CD4-positive, alpha-beta T cell treated with Interferon alpha-2 for 1 hour (primary cell): ENCODE data around the gene PGGT1B.

ENCODE experiments used
- DNase-seq, 2 donors: peaks; one replicate each; pipeline ENCODE4 v3.0.0-alpha.2; 2020 to 2022

PGGT1B gene

DNA sequence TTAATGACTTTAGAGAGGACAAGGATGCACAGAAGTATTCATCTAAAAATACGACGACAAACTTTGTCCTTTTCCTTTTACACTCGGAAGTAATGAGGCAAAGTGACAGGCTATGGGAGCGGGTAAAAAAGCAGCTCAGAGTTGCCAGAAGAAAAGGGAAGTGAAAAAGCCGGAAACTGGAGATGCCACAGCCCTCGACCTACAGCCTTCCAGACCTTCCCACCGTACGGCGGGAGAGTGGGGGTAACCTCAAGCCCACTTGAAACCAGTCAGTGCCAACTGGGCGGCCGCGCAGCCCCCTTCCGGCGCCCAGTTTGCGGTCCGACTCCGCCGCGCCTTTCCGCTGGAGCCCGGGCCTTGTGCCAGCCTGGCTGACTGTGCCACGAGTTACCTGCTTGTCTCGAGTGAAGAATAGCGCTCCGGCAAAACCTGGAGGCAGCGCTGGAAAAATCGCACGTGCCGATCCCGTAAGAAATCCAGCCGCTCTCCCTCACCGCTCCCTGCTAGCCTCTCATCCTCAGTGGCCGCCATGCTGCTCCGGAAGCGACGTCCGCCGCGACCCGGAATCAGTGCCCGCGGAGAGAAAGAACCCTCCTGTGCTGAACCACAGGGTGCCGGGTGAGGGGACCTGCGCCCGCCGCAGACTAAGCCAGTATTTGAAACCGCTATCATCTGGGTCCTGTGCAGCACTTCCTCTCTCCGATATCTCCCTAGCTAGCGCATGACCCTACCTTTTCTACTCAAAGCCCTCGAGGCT lies at the start of gene PGGT1B:
PGGT1B (minus strand) TSS at position 557 of the 757 bp plus-strand sequence; CDS start at position 531, 26 bp downstream.
- DNase-seq = peak; percentile 66 to 70

DNA sequence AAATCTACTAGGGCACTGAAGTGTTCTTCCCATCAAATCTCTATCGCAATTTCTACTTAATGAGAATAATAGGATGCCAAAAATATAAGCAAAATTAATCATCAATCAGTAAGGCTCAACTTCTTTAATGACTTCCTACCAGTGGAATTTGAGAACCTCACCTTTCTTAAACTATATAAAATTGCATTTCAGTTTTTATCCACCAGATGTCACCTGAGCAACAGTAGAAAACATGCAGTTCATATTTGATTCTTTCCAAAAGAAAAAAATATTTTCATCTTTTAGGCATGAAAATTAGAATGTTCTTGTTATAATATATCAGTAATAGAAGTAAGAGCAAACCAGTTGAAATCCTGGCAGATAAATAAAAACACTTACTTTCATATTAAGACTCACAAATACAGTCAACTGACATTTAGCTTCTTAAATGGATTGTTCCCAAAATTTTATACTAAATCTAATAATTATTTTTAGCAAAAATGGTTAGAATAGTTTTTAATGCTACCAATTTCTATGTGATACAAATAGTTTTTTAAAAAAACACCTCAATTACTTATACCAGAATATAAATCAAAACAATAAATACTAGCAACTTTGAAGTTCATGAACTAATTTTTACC lies 47.2 kb upstream of the PGGT1B start:
- DNase-seq = peak in 1 of 2 donors; percentile 60

DNA sequence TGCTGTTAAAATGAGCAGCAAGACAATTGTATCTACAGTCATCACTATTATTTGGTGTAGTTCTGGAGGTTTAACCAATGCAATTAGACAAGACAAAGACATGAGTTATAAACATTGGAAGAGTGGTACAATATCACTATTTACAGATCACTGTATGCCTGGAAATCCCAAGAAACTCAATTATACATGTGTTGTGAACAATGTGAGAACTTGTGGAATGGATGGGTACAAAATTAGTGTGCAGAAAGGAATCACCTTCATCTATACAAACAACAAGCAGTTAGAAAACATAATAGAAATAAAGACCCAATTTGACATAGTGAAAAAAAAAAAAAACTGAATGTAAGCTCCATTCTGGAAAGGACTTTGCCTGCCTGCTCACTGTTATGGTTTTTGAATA lies 46.1 kb upstream of the PGGT1B start:
- no peak for DNase-seq

DNA sequence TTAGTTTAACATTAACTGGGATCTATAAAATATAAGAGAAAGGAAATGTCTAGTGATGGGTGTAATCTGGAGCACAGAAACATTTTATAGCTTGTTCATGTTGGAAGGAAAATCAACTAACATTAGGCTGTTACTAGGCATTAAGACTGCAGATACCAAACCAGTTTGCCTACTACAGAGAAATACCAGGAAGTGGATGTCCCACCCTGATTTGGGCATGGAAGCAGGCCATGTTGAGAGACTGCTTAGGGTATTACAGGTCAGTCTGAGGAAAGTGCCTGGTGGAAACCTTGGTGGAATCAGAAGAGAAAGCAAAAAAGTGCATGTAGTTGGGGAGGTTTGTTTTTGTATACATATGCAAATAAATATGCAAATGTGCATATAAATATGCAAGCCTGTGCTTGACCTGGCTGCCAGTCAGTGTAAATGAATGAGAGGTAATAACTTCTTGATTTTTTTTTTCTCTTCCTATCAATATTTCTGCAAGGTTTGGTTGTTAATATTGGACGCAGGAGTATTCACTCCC lies 43.4 kb upstream of the PGGT1B start:
- no peak for DNase-seq

DNA sequence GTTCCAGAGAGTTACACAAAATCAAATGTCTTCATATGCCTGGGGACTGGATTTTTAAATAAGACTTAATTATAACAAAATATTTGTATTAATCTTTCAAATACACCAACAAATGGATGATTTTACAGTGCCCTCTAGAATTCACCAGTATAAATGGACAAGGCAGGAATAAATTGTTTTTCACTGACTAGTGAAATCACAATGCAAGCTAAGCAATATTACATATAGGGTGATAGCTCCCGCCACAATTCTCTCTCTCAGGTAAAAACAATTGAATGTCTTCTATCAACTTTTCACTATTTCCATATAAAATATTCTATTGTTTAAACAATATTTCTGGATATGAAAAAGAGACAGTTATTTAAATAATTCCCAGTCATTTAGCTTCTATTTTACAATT lies 41.8 kb upstream of the PGGT1B start:
- DNase-seq = no peak

DNA sequence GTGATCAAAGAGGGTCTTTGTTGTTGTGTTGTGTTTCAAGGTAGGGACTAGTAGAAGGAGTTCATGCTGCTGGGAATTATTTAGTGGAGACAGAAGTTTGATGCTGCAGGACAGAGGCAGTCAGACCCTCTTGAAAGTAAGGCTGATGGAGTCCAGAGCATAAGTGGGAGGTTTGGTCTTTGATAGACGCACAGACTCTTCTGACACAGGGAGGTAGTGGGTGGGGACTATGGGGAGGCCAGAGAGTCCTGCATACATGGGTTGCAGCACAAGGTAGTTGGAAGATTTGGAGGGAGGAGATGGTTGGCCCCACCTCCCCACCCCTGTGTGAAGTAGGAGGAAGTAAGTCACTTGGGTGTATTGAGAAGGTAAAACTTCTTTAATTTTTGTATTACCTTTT lies 36.1 kb upstream of the PGGT1B start:
- no peak for DNase-seq

DNA sequence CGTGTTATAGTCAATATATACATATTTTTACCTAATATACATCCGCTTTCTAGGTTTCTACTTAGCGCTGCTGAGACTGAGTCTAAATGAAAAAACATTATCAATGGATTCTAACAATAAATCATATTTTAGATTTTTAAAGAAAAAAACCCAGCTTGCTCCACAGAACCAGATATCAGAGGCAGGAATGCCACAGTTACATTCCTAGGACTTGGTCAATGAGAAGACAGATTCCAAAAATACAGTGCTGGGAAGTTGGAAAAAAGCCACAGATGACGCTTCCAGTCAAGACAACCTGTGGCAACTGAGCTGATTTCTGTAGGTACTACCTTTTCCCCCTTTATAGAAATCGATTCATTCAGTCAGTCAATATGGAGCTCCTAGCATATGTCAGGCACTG lies 34.4 kb upstream of the PGGT1B start:
- no peak for DNase-seq

DNA sequence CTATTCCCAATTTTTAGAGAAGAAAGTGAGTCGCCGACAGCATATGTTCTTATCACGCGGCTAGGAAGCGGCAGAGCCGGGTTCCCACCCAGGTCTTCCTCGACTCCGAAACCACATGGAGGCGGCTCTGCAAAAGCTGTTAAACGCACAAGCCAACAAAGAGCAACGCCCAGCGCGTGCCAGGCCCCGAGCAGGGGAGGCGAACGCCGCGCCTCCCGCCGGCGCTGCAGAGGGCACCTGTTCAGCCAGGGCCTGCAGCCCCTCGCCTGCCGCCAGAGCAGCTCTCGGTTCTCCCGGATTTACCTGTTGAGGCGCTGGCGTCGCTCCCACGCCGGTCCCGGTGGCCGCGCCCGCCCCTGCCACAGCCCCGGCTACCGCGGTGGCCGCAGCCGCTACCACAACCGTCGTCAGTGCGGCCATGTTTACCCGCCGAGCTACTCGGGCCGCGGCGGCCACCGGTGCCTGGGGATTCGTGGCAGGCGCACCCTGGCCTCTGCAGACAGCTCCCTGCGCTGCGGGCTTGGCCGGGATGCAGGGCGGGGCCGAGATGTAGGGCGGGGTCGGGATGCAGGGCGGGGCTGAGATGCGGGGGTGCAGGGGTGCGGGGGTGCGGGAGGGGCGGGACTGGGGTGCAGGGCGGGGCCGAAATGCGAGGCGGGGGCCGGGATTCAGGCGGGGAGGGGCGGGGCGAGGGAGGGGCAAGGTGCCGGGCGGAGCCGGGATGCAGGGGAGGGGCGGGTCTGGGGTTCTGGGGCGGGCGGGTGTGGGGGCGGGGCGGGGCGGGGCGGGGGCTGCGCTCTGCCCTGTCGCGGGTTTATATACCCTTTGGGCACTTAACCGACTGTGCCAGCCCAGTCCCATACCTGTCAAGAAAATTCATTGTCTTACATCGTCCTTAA lies 33.7 kb upstream of the PGGT1B start, which contains the start of gene CCDC112:
CCDC112 (minus strand) TSS at position 531 of the 899 bp plus-strand sequence; CDS start at position 420, 111 bp downstream.
- DNase-seq = peak; percentile 73 to 81

DNA sequence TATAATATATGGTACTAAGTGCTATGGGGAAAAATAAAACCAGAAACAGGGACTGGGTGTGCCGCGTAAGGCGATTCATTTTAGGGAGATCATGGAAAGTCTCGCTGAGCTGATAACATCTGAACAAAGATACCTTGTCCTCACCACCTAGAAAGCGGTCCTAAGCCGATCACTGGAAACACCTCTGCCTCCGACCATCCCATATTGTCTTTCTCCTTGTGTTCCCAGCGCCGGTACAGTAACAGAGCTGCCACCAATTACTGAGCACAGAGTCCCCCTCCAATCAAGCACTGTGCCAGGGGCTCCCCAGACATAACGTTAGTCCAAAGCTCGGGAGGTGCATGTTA lies 33.1 kb upstream of the PGGT1B start:
- no peak for DNase-seq

DNA sequence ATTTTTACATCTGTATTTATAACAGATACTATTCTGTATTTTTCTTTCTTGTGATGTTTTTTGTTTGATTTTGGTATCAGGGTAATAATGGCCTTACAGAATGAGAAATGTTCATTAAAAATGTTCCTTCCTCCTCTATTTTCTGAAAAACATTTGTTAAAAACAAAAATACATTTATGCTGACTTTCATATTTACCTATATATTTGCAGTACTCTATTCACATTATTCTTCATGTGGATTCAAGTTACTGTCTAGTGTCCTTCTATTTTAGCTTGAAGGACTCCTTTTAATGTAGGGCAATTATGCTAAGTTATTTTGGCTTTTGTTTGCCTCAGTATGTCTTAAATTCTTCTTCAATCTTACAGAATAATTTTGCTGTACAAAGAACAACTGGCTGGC lies 28.7 kb upstream of the PGGT1B start:
- DNase-seq = no peak

DNA sequence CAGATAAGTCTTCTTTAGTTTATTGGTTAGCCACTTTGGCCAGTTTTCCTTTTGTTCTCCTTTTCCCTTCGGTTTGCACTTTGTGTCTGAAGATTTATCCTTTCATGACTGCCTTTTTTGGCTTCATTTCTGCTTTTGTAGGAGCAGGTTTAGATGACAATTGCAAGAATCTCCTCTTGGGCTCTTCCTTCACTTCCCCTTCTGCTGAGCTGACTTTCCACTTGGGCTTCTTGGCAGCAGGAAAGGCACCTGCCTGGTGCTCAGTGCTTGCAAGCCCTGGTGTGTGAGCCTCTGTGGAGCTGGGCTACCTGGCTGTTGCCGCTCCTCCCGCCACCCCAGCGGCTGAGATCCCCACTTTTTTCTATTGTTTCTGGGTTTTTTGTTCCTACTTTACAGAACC lies 26.4 kb upstream of the PGGT1B start:
- no peak for DNase-seq

DNA sequence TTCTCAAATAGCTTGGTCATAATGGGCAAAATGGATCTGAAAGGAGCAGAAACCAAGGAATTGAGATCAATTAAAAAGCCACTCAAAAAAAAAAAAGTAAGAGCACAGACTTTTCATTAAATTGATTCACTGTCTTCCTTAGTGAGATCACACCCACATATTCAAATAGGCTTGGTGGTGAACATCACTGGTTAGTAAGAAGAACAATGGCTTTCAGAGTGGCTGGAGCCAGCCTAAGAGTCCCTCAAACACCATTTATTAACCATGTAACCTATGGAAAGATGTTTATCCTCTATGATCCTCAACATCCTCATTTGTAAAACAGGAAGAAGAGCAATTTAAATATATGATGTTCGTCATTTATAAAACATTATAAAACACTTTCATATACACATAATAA lies 21.3 kb upstream of the PGGT1B start:
- no peak for DNase-seq

DNA sequence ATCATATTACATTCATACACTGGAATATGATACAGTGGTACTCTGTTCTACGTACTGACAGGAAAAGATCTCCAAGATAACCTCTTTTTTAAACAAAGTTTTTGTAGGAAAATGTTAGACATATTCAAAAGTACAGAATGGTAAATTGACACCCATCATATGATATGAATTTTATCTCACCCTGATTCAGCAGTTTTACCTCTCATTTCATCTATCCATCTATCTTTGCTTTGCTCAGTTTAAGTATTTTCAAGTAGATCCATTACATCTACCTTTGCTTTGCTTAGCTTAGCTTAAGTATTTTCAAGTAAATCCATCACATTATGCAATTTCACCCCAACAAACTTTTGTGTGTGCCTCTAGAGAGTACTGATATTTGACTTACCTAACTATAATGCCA lies 19.5 kb upstream of the PGGT1B start:
- no peak for DNase-seq

DNA sequence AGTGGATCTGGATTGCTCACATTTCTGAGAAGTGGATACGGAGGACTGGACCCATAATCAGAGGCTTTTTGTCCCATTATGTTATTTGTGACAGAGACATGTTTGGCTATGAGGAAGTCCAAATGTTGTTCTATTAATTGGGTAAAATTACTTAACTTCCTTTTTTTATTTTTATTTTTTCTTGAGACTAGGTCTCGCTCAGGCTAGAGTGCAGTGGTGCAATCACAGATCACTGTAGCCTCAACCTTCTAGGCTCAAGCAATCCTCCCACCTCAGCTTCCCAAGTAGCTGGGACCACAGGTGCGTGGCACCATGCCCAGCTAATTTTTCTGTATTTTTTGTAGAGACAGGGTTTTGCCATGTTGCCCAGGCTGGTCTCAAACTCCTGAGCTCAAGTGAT lies 11.9 kb upstream of the PGGT1B start:
- no peak for DNase-seq

DNA sequence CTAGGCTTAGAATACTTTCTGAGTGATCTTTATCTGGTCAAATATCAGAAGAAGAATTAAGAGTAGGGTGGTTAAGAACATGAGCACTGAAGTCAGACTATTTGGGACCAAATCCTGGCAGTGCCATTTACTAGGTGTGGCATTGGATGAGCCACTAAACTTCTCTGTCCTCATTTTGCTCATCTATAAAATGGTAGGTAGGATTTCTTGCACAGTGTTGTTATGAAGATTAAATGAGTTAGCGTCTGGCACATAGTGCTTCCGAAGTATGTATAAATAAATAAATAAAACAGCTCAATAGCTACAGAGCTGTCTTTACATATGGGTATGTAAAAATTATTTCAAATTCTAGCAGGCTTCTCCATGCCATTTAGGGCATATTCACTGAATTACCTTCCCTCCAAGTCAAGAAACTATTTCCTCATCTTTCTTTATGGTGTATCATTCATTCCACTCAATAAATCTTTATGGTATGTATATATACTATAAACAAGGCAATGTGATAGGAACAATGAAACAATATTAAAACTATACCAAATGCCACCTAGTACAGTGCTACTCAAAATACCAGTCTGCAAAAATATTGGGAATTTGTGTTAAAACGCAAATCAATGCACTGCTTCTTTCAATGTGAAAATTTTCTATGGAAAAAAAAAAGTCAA lies 9.8 kb upstream of the PGGT1B start:
- no peak for DNase-seq

DNA sequence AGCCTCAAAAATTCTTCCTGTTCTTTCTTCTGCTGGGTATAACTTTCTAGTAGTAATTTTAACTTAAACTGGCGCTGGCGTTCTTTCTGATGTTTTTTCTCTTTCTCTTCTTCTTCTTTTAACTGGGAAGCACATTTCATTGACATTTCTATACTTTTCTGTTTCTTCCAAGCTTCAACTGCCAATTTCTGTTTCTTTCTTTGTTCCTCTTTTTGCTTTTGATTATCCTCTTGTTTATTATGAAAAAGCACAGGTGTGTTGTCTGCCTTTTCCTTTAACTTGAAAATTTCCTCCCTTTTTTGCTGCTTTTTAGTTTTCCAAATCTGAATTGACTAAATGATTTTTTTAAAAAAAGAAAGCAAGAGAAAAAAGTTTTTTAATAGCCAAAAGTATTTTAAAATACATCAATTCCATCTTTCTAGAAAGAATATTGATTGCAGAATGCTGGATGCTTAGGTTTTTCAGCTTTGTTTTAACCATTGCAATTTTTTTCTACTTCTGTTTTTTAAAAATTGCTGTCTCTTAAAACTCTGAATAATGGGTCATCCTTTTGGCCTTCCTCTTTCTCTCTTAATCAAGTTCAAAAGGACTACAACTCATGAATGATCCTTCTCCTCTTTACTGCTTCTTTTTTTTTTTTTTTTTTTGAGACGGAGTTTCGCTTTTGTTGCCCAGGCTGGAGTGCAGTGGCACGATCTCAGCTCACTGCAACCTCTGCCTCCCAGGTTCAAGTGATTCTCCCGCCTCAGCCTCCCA lies 8.8 kb upstream of the PGGT1B start:
- no peak for DNase-seq

DNA sequence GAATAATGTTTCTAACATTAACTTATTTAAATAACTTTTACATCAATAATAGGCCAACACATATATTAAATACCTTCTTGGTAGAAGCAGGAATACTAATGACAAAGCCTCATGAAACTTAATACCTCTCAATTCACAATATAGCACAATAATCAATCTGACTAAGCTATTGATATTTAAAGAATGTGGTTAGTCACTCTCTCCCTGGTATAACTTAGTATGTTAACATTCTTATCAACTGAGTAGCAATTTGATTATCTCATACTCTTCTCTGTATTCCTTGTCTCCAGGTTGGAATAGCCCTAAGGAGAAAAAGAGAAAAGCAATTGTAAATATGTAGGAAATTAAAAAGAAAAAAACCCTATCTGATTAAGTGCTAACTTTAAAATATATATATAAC lies 4.9 kb upstream of the PGGT1B start:
- DNase-seq = no peak

DNA sequence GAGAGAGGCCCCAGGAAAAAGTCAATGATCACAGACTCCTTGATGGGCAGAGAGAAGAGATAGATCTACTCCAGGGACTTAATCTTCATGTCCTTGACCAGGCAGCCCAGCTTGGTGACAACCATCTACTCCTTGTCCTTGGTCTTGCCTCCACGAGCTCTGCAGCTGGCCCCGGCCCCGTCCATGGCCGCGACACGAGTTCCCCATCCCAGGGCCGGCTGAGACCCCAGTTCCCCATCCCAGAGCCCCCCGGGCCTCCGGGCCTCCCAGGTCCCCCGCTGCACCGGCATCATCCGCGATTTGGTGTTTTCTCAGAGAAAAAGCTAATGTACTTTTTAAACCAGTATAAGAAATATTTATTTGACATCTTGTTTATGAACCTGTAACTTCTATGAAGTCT lies 2.5 kb upstream of the PGGT1B start:
- no peak for DNase-seq

DNA sequence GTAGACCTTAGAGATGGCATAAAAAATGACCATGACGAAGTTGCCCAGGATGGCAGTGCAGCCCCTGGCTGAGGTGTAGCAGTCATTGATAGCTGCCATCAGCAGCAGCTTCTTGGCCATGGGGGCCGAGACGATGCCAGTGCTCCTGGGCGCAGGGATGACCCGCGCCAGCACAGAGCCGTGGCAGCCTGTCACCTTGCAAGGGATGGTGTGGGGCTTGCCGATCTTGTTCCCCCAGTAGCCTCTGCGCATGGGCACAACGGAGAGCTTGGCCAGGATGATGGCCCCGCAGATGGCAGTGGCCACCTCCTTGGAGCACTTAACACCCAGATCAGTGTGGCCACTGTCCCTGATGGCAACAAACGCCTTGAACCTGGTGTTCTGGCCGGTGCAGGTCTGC lies 2.1 kb upstream of the PGGT1B start:
- DNase-seq = no peak

DNA sequence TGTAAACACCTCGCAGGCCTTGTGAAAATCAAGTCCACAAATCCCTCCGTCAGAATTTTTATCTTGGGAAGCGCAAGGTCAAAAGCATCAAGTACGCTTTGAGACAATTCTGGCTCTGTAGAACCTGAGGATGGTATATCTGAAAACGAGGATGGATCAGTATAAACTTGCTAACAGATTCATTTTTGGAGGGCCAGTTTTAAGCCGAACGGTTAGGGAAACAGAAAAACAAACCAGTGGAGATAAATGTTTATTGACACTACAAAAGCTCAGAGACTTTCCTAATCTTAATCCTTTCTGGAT lies 352 bp upstream of the PGGT1B start:
- DNase-seq = no peak

DNA sequence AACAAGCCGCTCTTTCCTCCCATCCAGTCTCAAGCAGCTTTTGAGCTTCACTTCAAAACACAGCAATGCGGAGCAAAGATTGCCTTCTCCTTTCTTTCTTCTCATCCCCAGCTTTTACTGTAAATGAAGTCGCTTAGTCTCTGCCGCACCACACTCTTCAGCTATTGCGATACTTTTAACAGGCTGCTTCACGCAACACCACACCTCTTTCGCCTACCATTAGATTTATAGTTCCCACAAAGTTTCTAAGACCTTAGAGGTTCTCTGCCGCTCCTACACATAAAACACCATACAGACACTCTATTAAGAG lies 711 bp downstream of the PGGT1B start:
- no peak for DNase-seq

DNA sequence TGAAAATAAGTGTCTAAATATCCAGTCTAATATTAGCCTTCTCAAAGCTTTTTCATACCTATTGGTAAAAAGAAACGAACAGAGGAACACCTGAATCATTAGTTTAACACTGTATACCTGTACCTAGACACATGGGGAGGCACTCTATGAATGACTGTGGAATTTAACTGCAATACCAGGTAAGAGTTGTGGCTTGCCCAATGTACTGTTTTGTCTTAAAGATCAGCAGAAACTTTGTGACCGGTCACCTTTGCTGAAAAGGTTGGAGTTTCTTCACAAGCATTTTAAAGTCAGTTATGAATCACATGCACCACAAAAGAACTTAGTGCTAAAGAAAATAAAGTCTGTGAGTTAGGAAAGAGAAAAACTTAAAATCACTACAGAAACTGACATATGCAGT lies 2.4 kb downstream of the PGGT1B start:
- DNase-seq = no peak

DNA sequence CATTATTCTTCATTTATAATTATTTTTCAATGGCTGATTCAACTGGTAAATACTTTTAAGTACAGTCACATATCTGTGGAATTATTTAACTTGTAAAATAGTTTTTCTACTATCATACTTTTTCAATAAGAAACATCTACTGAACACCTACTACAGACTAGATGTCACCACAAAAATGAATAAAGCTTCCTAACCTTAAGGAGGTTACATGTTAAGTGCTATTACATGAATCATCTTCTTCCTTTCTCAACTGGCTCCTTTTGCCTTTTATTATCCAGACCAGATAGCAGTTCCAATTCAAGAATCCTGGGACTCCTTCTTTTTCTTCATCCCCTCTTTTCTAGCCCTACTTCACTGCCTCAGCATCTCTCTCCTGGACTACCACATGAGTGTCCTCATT lies 4.7 kb downstream of the PGGT1B start:
- no peak for DNase-seq
